Chondrocyte (in vitro differentiated cells): ENCODE measurements around the gene PCSK9. TPM values are rescaled to one million over a fixed set of nuclear protein-coding genes. Genes with fewer than 3 reads are reported as not detected.

Source experiments
- DNase-seq: peaks from one replicate; pipeline ENCODE4 v3.0.0; 2021; ENCODE audit warnings: mixed read lengths, low spot score
- H3K27ac Mint-ChIP-seq: one replicate; pipeline ENCODE4 v1.8.0; 2021; ENCODE audit warnings: mild to moderate bottlenecking, moderate library complexity, mixed read lengths; ENCODE audit not compliant: unreplicated experiment
- H3K27me3 Mint-ChIP-seq: 2 replicates; pipeline ENCODE4 v1.8.0; 2021; ENCODE audit warnings: low read depth, mixed read lengths
- H3K36me3 Mint-ChIP-seq: 2 replicates; pipeline ENCODE4 v1.8.0; 2021; ENCODE audit warnings: low read depth, mixed read lengths
- H3K4me1 Mint-ChIP-seq: 2 replicates; pipeline ENCODE4 v1.8.0; 2021; ENCODE audit warnings: low read depth, mild to moderate bottlenecking, mixed read lengths
- H3K4me3 Mint-ChIP-seq: one replicate; pipeline ENCODE4 v1.8.0; 2021; ENCODE audit warnings: mild to moderate bottlenecking, moderate library complexity, mixed read lengths; ENCODE audit not compliant: unreplicated experiment
- H3K9me3 Mint-ChIP-seq: 2 replicates; pipeline ENCODE4 v1.8.0; 2021; ENCODE audit warnings: low read depth, mixed read lengths
- total RNA-seq: library from RNA; stranded (reverse); gene quantifications from 3 replicates; pipeline ENCODE4 v1.2.1, GENCODE V29; 2021
- TF ChIP-seq, protein P1 (sequence below): fragments of 200-600 bp; sonication (generic); IDR thresholded peaks from 2 replicates; pipeline ENCODE4 v1.5.0; 2021; ENCODE audit warnings: antibody characterized with exemption, mild to moderate bottlenecking, moderate library complexity

PCSK9 gene
- total RNA-seq, 1 donor from 2014 or later = 0.60 TPM

DNA sequence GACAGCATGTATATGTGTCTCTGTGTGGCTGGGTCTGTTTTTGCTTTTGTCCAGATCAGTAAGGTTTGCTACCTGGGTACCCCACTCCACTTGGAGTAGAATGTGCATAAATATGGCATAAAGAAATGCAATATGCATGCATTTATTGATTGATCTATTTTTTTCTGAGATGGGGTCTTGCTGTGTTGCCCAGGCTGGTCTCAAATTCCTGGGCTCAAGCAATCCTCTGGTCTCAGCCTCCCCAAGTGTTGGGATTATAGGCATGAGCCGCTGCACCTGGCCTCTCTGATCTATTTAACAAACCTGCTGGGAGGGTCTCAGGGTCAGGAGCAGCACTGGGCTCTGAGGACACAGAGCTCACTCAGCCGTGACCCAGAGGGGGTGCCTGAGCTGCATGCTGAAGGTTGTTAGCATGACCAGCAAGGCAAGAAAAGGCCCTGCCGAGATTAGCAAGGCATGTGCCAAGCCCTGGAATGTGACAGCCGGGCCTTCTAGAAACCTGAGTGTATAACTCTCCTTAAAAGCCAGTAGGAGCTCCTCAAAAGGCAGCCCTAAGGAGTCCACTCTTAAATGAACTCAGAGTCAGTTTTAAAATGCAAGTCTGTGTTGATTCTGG is 22.5 kb downstream of the PCSK9 start:
- Mint-ChIP-seq H3K9me3 (no peaks in the 10 kb centered on the region), H3K36me3 (peaks cover 5% of the 10 kb centered on the region), H3K27me3 (no peaks in the 10 kb centered on the region), H3K27ac (no peak overlapping the region), H3K4me1 (peaks cover 20% of the 10 kb centered on the region), H3K4me3 (no peak overlapping the region)
- TF ChIP-seq, protein P1, sequence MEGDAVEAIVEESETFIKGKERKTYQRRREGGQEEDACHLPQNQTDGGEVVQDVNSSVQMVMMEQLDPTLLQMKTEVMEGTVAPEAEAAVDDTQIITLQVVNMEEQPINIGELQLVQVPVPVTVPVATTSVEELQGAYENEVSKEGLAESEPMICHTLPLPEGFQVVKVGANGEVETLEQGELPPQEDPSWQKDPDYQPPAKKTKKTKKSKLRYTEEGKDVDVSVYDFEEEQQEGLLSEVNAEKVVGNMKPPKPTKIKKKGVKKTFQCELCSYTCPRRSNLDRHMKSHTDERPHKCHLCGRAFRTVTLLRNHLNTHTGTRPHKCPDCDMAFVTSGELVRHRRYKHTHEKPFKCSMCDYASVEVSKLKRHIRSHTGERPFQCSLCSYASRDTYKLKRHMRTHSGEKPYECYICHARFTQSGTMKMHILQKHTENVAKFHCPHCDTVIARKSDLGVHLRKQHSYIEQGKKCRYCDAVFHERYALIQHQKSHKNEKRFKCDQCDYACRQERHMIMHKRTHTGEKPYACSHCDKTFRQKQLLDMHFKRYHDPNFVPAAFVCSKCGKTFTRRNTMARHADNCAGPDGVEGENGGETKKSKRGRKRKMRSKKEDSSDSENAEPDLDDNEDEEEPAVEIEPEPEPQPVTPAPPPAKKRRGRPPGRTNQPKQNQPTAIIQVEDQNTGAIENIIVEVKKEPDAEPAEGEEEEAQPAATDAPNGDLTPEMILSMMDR = no peak
- peak; percentile 51 for DNase-seq

DNA sequence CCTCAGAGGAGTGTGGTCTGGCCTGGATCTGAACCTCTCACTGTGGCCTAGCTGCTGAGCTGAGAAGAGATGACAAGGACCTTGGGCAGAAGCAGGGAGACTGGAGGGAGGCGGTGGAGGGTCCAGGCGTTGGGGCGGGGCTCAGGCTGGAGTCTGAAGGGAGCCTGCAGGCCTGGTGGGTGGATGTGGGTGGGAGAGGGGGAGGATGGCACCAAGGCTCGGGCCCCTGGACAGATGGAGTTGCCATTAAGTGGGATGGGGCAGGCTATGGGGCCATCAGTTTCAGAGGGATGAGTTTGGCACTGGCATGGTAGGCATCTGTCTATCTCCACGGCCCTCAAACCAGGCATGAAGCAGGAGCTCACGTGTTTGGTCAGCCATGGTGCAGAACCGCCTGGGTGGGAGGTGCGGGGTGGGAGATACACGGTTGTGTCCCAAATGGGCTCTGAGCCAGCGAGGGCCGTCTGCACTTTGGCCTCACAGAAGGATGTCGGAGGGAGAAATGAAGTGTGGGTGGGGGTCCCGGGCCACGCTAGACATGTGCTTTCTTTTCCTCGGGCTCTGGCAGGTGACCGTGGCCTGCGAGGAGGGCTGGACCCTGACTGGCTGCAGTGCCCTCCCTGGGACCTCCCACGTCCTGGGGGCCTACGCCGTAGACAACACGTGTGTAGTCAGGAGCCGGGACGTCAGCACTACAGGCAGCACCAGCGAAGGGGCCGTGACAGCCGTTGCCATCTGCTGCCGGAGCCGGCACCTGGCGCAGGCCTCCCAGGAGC is 23.6 kb downstream of the PCSK9 start:
- peak; percentile 90 for DNase-seq
- H3K27me3 Mint-ChIP-seq = no peaks in the 10 kb centered on the region
- no peak overlapping the region for H3K27ac Mint-ChIP-seq
- H3K9me3 Mint-ChIP-seq = no peaks in the 10 kb centered on the region
- peaks cover 13% of the 10 kb centered on the region for H3K36me3 Mint-ChIP-seq
- TF ChIP-seq, protein P1 = no peak
- peaks cover 20% of the 10 kb centered on the region for H3K4me1 Mint-ChIP-seq
- no peak overlapping the region for H3K4me3 Mint-ChIP-seq

DNA sequence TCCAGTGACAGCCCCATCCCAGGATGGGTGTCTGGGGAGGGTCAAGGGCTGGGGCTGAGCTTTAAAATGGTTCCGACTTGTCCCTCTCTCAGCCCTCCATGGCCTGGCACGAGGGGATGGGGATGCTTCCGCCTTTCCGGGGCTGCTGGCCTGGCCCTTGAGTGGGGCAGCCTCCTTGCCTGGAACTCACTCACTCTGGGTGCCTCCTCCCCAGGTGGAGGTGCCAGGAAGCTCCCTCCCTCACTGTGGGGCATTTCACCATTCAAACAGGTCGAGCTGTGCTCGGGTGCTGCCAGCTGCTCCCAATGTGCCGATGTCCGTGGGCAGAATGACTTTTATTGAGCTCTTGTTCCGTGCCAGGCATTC is 24.2 kb downstream of the PCSK9 start:
- Mint-ChIP-seq H3K27me3 (no peaks in the 10 kb centered on the region), H3K9me3 (no peaks in the 10 kb centered on the region), H3K4me3 (no peak overlapping the region), H3K36me3 (peaks cover 14% of the 10 kb centered on the region), H3K27ac (no peak overlapping the region), H3K4me1 (peaks cover 20% of the 10 kb centered on the region)
- DNase-seq = no peak
- TF ChIP-seq, protein P1 = no peak

DNA sequence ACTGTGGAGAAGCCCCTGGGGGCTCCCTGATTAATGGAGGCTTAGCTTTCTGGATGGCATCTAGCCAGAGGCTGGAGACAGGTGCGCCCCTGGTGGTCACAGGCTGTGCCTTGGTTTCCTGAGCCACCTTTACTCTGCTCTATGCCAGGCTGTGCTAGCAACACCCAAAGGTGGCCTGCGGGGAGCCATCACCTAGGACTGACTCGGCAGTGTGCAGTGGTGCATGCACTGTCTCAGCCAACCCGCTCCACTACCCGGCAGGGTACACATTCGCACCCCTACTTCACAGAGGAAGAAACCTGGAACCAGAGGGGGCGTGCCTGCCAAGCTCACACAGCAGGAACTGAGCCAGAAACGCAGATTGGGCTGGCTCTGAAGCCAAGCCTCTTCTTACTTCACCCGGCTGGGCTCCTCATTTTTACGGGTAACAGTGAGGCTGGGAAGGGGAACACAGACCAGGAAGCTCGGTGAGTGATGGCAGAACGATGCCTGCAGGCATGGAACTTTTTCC is 24.8 kb downstream of the PCSK9 start:
- peaks cover 20% of the 10 kb centered on the region for H3K4me1 Mint-ChIP-seq
- peak; percentile 68 for DNase-seq
- no peak overlapping the region for H3K4me3 Mint-ChIP-seq
- TF ChIP-seq, protein P1 = peak; percentile 19
- H3K27me3 Mint-ChIP-seq = no peaks in the 10 kb centered on the region
- peaks cover 20% of the 10 kb centered on the region for H3K36me3 Mint-ChIP-seq
- H3K27ac Mint-ChIP-seq = peak overlapping the region; percentile 68
- H3K9me3 Mint-ChIP-seq = no peaks in the 10 kb centered on the region

DNA sequence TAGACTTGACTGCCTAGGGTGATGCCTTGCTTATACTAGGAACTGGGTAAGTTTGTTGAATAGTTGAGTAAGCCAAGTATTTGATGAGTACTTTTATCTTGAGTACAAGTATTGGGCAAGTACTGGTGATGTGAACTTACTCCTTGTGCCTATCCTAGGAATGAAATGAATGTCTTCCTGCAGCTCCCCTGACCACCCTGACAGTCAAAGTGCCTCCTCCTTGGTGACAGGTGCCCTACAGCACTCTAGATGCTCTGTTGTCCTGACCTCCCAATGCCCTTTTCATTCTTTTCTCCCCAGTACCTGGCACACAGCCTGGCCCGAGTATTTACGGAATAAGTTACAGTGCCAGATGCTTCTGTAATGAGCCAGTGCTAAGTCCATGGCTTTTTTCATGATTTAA is 25.5 kb downstream of the PCSK9 start:
- Mint-ChIP-seq H3K27ac (peak overlapping the region; percentile 15), H3K4me3 (no peak overlapping the region), H3K36me3 (peaks cover 23% of the 10 kb centered on the region), H3K27me3 (no peaks in the 10 kb centered on the region), H3K4me1 (peaks cover 20% of the 10 kb centered on the region), H3K9me3 (no peaks in the 10 kb centered on the region)
- DNase-seq = no peak
- TF ChIP-seq, protein P1 = no peak
